Muscle of back (tissue), 11 donors: ENCODE results near the gene ZMIZ1. TPM values are rescaled to one million over a fixed set of nuclear protein-coding genes. Genes with fewer than 3 reads are reported as not detected.

Experiments used
- DNase-seq, 3 donors: peaks; one replicate each; pipeline versions ENCODE4 v3.0.0 to v3.0.0-alpha.2; 2013
- polyA plus RNA-seq, 10 donors: library from polyadenylated mRNA; unstranded; fragments of 120-200 nt; gene quantifications; one replicate each; pipeline ENCODE4 v1.2.1, GENCODE V29; 2013; ENCODE audit not compliant: insufficient read length in 10 of 10

ZMIZ1 gene
- polyA plus RNA-seq, 10 donors, result 27.1 to 52.0 (median 35.3) TPM

DNA sequence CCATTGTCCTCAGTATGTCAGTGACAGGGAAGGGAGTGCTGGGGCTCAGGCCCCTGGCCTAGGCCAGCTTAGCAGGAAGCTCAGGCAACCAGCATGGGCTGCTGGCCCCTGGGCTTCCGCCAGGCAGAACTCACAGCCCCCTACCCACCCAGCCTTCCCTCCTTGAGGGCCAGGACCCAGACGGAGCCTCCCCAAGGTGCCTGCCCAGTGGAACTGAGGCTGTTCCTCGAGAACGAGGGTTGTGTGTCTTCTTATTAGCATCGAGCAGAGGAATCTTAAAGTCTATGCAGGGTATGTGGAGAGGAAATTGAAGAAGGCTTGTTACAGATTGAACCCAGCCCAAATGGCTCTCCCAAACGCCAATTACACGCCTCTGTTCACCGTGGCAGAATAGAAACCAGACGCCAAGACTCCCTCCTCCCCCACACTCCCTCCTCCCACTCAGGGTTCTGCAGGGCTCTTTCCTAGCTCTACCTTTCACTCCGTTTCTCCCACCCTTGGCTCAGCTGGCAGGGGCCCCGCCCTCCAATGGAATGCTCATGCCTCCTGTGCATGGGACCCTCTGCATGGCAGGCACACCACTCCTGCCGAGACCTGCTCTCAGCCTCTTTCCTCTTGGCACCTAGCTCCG, 134.4 kb downstream of the ZMIZ1 start:
- peak in 1 of 3 donors; percentile 57 for DNase-seq

DNA sequence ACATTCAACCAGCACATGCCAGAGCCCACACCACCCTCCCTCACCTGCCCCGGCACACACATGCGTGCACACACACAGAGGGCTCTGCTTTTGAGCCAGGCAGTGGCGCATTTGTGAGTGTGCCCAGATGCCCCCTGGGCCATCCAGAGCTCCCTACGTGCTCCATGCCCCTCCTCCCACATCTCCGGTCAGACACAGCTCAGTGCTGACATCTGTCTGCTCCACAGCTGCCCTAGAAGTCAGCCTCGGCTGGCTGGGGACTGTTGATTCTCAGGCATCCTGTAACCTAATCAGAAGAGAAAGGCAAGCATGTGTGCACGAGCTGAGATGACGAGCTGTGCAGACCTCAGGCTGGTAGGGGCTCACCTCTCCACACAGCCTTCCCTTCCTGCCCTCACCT, 135.1 kb downstream of the ZMIZ1 start:
- DNase-seq, result peak in 1 of 3 donors; percentile 63

DNA sequence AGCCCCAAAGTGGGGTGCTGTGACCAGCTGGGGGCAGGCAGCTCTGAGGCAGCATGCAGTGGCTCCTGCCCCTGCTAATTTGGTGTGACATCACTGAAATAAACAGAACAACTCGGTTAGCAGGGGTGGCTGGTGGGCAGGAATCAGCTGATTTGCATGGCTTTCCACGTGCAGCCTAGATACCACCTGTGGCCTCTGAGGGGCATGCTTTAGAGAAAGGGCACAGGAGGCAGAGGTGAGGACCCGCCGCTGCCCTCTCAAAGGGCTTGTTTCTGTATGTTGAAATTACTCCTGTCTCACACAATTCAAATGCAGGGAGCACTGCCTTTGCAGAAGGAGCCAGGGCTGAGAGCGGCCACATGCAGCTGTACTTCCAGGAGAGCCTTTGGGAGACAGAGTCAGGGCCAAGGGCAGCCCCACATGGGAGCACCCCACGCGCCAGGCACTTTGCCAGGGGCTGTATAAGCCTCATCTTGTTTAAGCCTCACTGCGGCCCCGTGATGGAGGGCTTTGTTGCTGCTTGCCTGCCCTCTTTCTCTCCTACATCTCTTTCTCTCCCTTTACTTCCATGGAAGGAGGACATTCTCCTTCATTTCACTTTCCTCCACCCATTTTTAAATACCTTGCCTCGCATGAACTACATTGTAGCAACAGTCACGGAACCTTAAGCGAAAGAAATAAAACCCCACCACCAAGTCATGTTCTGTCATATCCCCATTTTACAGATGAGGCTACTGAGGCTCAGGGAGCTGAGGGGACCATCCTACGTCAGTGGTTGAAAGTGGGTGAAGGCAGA, 137.7 kb downstream of the ZMIZ1 start:
- DNase-seq, result peak in 1 of 3 donors; percentile 43

DNA sequence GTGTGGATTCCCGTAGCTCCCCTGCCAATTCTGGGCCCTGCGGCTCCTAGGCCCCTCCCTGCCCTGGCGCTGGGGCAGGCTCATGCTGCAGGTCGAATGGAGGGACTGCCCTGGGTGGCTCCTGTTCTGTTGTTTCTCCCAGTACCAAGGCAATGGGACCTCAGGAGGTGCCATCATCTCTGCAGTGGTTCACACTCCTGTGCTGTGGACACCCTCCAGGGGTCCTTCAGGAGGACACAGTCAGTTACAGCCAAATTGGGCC, 138.3 kb downstream of the ZMIZ1 start:
- DNase-seq, result no peak

DNA sequence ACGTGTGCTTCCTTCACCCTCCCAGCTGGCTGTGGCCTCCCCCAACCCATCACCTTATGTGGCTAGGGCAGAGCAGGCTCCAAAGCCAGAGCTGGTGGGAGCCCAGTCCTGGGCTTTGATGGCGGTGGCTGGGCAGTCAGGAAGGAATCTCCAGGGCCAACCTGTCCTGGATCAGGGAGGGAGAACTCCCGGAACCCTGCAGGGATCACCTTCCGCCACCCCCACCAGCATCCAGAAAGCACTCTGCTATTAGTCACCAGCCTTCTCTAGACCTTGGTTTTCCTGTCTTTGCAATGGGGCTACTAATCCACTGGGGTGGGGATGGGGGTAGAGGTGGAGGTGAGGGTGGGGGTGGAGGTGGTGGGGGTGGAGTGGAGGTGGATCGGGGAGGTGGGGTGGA, 139.0 kb downstream of the ZMIZ1 start:
- no peak for DNase-seq

DNA sequence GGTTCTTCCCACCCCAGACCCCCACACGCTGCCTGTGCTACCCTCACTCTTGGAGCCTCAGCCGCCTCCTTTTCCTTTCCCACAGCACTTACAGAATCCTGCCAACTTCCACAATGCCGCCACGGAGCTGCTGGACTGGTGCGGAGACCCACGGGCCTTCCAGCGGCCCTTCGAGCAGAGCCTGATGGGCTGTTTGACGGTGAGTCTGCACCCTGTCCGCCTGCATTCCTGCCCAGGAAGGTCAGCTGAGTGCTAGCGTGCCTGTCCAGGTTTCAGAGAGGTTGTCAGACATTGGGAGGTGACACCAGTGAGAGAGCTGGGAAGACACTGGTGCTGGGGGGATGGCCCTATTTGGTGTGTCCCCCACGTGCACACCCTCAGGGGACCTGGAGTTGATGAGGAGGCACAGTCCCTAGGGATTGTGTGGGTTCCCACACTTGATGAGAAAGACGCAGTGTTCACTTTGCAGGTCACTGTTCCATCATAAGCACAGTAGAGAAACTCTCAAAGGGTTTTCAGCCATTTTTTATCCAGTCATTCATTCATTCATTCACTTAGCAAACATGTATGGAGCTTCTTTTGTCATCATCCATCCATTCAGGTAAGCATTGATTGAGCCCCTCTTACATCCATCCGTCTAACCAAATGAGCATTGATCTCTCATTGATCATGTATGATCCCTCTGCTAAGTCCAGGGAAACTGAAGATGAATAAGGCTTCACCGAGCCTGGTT, 139.7 kb downstream of the ZMIZ1 start:
- no peak for DNase-seq

DNA sequence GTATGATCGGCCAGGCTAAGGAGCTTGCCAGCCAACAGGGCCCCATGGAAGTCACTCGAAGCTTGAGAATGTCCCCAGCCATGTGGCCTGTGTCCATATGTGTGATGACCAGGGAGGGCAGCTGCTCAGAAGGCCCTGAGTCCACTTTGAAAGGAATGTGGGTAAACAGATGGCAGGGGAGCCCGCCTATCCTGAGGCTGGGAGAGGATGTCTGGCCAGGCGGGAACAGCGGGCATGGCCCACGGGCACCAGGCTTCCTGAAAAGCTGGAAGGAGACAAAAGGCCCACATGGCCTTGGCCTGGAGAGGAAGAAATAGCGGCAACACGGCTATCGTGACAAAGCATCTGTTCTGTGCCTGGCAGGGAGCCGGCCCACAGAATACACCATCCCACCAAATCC, 140.6 kb downstream of the ZMIZ1 start:
- DNase-seq, result no peak

DNA sequence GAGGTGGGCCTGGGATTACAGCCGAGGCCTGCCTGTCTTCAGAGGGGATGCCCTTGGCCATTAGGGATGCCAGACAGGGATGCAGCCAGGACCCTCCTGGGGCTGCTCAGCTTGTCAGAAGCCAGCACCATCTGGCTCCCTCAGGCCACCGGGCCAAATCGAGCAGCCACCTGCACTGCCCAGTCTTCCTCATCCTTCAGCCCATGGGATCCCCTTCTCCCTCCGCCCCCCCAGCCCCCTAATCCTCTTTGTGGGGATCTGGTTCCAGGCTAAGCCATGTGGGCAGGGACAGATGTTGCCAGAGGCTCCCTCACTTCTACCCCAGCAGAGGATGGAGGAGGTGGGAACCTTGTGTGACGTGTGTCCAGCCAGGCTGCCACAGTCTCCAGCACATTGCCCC, 141.1 kb downstream of the ZMIZ1 start:
- no peak for DNase-seq

DNA sequence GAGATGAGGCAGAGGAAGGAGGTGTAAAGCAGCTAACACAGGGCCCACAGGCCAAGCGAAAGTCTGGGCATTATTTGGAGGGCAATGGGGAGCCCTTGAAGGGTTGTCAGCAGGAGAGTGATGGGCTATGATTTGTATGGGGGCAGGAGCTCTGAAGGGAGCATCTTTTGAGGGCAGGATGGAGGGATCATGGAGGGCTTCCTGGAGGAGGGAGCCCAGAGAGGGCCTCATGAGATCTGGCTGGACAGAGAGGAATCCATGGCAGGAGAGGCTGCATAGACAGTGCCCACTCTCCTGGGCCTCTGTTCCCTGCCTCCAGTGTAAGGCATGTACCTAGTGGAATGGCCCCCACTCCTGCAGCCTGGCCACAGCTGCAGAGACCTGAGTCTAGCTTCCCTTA, 141.9 kb downstream of the ZMIZ1 start:
- no peak for DNase-seq

DNA sequence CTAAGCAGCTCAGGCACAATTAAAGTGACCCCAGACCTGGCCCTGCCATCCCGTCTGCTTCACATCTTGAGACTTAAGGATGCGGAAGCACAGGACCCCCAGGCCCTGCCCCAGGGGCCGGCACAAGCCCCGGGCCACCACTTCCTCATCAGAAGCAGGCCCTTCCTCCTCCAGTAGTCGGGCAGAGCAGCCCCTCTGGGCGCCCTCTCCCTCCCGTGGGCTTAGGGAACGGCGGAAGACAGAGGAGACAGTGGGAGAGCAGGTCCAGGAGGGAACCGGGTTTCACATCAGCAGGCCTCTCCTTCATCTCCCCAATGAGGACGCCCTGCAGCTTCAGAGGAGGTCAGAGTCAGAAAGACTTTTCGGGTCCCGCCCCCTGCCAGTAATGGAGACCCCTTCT, 142.8 kb downstream of the ZMIZ1 start:
- DNase-seq, result no peak

DNA sequence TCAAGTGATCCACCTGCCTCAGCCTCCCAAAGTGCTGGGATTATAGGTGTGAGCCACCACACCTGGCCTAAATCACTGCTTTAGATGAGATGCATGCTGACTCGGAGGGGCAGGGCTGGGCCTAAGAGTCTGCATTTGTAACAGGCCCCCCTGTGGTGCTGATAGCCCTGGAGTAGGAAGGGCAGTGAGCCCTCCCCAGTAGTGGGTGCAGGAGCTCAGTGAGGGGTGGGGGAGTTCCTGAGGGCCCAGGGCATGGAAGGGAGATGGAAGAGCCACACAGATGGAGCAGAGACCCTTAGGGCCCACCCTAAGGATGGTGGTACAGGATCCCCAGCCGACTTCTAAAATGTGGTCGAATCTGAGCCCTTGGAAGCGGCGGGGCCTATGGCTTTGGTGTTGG, 146.8 kb downstream of the ZMIZ1 start:
- DNase-seq, result no peak

DNA sequence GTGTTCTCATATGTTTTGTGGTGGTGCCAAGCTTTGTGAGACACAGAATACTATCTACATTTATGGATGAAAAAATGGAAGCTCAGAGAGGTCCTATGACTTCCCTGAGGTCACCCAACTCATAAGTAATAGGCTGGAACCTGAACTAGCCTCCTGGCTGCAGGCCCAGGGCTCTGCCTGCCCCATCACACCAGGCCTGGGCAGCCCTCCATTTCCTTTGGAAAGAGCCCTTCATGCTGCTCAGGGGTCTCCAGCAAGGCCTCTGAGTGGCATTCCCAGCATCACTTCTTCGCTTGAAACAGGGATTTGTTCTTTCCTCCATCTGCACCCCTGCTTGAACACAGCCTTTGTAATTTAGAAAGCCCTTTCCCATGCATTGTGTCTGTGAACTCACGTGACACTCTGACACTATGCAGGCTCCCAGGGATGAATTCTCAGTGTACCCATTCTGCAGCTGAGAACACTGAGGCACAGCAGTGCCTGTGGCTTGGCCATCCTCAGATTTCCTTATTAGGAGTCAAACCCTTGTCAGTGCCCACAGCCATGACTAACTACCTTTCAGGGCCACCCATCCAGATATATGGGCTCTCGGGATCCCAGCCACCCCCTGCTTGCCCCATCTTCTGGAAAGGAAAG, 150.7 kb downstream of the ZMIZ1 start:
- DNase-seq, result no peak

DNA sequence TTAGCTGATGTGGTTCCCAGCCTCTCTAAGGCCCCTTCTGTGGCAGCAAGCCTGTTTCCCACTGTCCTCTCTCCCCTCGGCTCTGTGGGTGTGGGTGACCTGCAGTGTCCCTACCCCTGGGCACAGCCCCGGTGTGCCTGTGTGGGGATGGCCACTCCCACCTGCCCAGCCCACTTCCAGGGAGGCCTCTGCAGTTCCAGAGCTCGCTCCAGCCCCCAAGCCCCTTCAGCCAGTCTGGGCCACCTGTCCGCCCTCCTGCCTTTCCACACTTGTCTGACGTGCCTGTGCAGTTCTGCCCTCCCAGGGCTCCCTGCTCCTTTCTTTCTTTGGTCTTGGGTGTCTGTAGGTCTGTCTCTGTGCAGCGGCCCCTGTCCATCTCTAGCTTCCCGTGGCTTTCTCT, 151.5 kb downstream of the ZMIZ1 start:
- DNase-seq, result peak in 1 of 3 donors; percentile 51

DNA sequence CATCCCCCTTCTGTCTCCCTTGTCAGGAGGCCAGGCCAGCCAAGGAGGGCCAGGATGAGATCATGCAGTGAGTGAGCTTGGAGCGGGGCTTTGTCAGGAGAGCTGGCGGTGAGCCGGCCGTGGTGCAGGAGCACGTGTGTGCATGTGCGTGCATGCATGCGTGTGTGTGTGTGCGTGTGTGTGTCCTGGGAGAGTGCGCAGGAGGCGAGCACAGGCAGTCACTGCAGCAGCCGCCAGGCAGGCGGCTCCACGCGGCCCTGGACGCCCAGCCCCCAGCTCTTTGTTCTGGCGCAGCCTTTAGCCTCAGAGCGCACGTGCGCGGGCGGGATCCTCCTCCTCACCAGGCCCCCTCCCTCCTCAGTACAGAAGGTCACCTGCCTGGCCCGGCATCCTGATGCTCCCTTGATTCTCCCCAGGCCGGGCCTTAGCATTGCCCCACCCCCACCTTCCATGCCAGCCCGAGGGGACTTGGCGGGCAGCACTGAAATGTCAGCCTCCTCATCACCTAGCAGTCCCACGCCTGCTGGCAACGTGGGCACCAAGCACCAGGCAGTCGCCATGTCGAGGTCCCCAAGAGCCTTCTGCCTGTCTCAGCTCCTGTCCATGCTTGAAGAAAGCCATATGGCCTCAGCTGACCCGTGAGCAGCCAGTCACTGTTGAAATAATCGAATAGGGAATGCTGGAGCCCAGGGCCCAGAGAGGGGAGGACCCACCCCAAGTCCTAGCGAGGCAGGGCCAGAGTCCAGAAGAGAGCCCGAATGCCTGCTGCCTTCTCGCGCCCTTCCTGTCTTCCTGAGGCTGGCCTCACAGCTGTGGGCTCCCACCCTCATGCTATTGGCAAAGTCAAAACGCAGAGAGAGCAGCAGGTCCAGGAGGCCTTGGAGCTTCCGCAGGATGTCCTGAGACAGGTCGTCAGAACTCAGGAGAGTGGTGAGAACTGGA, 152.6 kb downstream of the ZMIZ1 start:
- peak; percentile 90 to 96 (median 91) for DNase-seq

DNA sequence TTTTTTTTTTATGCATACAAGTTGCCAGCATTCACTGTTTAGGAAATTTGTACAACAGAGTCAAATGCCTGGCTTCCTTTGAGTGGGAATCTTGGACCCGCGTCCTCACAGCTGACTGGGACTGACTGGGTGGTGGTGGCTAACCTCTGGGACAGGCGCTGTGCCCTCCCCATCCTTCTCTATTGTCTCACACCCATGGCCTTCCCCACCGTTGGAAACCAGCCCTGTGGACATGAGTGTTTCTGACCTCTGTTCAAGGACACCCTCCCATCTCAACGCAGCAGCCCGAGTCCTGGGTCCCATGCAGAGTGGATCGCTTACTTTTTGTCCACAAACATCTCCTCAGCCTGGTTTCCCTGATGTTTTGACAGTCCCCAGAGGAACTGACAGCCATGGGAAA, 153.4 kb downstream of the ZMIZ1 start:
- no peak for DNase-seq

DNA sequence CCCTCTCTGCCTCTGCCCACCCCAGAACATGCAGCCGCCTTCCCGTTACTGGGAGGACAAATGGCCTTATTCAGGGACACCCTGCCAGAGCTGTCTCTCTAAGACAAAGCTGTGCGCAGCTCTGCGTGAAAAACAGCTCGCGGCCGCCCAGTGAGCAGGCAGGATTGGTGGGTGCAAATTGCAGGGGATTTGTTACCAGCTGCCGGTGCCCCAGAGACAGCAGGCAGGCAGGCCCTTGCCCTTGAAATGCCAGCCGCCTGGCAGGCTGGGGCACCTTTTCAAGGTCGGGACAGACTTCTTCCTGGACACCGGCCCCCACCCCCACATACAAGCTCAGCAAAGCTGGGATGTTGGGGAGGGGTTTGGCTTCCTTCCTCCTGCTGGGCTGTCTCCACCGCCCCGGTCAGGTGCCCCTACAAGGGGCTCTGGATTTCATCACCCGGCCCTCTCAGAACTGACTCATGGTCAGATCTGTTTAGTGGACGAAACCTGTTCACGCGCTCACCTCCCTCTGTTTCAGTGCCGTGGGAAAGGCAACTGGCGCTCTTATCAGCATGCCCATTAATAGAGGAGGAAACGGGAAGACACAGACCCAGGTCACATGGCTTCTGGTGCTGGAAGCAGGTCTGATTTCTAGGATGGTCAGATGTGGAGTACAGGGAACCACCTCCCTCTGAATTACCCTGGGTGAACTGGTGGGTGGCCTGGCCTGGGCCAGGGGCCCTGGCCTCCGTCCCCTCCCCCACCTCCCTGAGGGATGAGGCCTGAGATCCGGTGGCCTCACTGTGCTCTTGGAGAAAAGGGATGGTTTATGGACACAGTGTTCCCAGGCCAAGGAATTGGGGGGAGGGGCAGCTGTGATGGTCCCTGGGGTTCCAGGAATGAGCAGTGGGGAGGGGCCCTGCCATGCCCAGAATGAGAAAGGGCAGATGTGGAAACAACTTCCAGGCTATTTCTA, 154.6 kb downstream of the ZMIZ1 start:
- DNase-seq, result peak in 1 of 3 donors; percentile 66

DNA sequence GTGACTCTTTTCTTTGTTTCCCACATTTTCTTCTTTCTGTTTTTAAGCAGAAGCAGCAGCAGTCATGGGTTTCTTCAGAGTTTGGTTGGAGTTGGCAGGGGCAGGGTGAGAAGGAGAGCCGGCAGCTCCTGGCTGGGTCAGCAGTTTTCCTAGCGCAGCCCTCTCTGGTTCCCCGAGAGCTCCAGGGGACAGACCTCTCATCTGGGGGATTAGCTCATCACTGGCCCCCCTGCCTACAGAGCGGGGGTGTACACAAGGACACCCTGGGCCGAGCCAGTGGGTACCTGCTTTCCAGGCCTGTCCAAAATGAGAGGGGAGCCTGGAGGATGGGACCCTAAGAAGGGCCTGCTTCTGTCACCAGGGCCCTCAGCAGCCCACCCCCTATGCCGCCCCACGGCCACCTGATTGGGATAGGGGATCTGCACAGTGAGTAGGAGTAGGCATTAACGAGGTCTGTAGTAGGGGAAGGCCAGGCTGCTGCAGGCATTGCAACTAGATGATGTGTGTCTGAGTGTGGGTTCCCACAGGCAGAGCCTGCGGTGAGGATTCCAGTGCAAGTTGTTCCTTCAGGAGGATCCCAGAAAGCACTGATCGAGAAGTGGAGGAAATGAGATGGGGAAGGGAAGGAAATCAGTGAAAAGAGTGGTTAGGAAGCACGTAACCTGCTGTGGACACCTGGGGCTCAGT, 155.6 kb downstream of the ZMIZ1 start:
- DNase-seq, result no peak

DNA sequence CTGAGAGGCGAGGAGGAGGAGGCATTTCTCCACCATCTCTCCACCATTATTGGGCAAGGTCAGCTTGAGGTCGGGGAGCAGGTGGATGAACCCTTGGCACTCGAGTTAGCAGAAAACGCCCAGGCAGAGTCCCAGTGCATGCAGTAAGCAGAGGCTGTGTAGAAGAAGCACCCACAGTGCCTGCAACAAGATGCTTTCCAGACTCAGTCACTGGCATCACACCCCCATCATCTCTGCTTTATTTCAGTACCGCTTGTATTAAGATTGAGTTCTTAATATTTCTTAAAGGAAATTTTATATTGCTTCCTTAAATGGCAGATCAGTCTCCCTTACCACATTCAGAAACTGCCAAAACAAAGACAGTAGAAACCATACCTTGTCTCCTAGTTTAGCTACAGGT, 156.2 kb downstream of the ZMIZ1 start:
- no peak for DNase-seq

DNA sequence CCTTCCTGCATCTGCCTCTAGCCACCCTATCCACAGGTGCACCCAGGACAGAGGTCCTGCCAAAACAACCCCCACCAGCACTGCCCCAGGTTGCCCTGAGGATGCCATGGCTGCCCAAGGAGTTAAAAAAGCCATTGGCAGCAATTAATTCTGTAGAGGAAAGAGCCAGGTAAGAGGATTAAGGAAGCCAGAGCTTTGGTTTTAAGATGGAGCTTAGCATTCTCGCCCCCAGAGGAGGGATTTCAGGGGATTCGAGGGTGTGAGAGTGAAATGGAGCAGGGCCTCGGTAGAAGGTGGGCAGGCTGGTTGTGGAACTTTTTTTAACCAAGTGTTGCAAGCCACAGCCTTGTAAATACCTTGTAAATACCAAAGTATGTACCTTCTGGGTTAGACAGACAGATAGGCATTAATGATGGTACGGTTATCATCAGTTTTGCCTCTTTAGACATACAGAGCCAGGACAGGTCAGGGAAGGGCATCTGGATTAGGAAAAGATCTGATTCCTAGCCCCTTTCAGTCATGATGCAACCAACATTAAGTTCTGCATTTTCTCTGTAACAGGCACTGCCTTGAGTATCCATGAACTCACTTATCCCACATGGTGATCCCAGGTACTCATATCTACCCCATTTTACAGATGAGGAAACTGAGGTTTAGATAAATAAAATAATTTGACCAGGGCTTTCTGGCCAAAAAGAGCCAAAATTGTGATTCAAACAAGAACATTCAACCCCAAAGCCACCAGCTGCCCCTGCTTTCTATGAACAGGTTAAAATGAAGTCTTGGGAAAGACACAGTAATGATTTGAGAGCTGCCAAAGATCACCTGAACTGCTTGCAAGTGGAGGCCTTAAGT, 157.9 kb downstream of the ZMIZ1 start:
- no peak for DNase-seq
